ENCODE data around the gene CLINT1. TPM values are rescaled to one million over a fixed set of nuclear protein-coding genes. Genes with fewer than 3 reads are reported as not detected.

Gene CLINT1
- total and polyA plus RNA-seq, 2 experiments from 2014 or later = 71.7 to 101 TPM

GRCh38 chr5:157900644-157901043, 41.7 kb upstream of the CLINT1 start (continued):
- TF ChIP-seq ZNF462 (CRISPR knock-in tag; IDR thresholded peaks at IDR 0.05) (no peak), CREB1 (CRISPR knock-in tag; IDR thresholded peaks at IDR 0.05; ENCODE audit: low read depth) (no peak), REST (IDR thresholded peaks at IDR 0.05; ENCODE audit: unreplicated experiment) (no peak)

DNA sequence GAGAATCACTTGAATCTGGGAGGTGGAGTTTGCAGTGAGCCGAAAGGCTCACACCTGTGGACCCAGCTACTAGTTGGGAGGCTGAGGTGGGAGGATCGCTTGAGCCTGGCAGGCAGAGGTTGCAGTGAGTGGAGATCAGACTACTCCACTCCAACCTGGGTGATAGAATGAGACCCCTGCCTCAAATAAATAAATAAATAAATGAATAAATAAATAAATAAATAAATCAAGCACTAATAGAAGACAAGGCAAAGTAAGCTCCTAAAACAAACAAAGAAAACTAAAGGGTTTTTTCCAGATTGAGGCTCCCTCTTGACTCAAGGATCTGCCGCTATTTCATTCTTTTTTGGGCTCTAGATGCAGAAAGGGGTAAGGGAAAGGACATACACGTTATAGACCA, 34.7 kb upstream of the CLINT1 start:
- Histone ChIP-seq H3K27ac (ENCODE audit: low read depth) (no peak overlapping the region), H4K20me1 (replicated peaks; ENCODE audit: insufficient read depth) (no peaks in the 10 kb centered on the region), H3K4me2 (no peak overlapping the region), H3K9me2 (ENCODE audit: insufficient read depth) (no peaks in the 10 kb centered on the region), H3K36me3 (ENCODE audit: insufficient read depth) (no peaks in the 10 kb centered on the region), H3K79me2 (replicated peaks; ENCODE audit: insufficient read depth) (no peaks in the 10 kb centered on the region), H3F3A (replicated peaks; ENCODE audit: low read depth) (no peaks in the 10 kb centered on the region), H3K27me3 (ENCODE audit: insufficient read depth) (no peaks in the 10 kb centered on the region), H3K4me1 (ENCODE audit: insufficient read depth) (peaks cover 4% of the 10 kb centered on the region; the same call in 1 of the 2 replicates), H3K4me3 (no peak overlapping the region), H2AFZ (no peak overlapping the region)
- no peak for TF ChIP-seq POLR2AphosphoS5 (IDR thresholded peaks at IDR 0.05; ENCODE audit: low read depth)
- TF ChIP-seq, protein P1, sequence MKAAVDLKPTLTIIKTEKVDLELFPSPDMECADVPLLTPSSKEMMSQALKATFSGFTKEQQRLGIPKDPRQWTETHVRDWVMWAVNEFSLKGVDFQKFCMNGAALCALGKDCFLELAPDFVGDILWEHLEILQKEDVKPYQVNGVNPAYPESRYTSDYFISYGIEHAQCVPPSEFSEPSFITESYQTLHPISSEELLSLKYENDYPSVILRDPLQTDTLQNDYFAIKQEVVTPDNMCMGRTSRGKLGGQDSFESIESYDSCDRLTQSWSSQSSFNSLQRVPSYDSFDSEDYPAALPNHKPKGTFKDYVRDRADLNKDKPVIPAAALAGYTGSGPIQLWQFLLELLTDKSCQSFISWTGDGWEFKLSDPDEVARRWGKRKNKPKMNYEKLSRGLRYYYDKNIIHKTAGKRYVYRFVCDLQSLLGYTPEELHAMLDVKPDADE (IDR thresholded peaks at IDR 0.05) = no peak
- TF ChIP-seq CREB1 (CRISPR knock-in tag; IDR thresholded peaks at IDR 0.05; ENCODE audit: low read depth) = no peak
- TF ChIP-seq EZH2 (IDR thresholded peaks at IDR 0.05; ENCODE audit: low read depth, unreplicated experiment) = no peak
- TF ChIP-seq ZNF114 (CRISPR knock-in tag; IDR thresholded peaks at IDR 0.05) = no peak
- no peak for TF ChIP-seq ZNF331 (CRISPR knock-in tag; IDR thresholded peaks at IDR 0.05; ENCODE audit: low read depth)
- no peak for TF ChIP-seq EZH2phosphoT487 (IDR thresholded peaks at IDR 0.05; ENCODE audit: unreplicated experiment)
- TF ChIP-seq STAT1 (IDR thresholded peaks at IDR 0.05; ENCODE audit: unreplicated experiment) = no peak
- no peak for TF ChIP-seq NANOG (IDR thresholded peaks at IDR 0.05; ENCODE audit: borderline replicate concordance)
- TF ChIP-seq, protein P2, sequence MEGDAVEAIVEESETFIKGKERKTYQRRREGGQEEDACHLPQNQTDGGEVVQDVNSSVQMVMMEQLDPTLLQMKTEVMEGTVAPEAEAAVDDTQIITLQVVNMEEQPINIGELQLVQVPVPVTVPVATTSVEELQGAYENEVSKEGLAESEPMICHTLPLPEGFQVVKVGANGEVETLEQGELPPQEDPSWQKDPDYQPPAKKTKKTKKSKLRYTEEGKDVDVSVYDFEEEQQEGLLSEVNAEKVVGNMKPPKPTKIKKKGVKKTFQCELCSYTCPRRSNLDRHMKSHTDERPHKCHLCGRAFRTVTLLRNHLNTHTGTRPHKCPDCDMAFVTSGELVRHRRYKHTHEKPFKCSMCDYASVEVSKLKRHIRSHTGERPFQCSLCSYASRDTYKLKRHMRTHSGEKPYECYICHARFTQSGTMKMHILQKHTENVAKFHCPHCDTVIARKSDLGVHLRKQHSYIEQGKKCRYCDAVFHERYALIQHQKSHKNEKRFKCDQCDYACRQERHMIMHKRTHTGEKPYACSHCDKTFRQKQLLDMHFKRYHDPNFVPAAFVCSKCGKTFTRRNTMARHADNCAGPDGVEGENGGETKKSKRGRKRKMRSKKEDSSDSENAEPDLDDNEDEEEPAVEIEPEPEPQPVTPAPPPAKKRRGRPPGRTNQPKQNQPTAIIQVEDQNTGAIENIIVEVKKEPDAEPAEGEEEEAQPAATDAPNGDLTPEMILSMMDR (conservative IDR thresholded peaks at IDR 0.05; ENCODE audit: low read depth in 2 of 2) = no peak
- Mint-ChIP-seq H3K36me3 (ENCODE audit: low read depth) (no peaks in the 10 kb centered on the region), H3K9me3 (no peaks in the 10 kb centered on the region; the same call in 2 of the 3 replicates), H3K27ac (no peak overlapping the region), H3K4me3 (no peak overlapping the region), H3K27me3 (ENCODE audit: insufficient read depth, low read depth, poor library complexity) (no peaks in the 10 kb centered on the region), H3K4me1 (no peaks in the 10 kb centered on the region)
- no peak for DNase-seq (ENCODE audit: low spot score)
- no peak for ATAC-seq
